ENCODE measurements around the gene FAM171A1. TPM values are rescaled to one million over a fixed set of nuclear protein-coding genes. Genes with fewer than 3 reads are reported as not detected.
A peak's percentile ranks its signal among the peaks of the same experiment; 100 is the strongest.

The FAM171A1 gene
- total RNA-seq, 1 donor from 2014 or later = 113 TPM

GRCh38 chr10:15175587-15175986 lies 195.5 kb downstream of the FAM171A1 start:
- H3K4me3 Mint-ChIP-seq (ENCODE audit: unreplicated experiment) = no peak overlapping the region
- H3K36me3 Mint-ChIP-seq (ENCODE audit: low read depth, unreplicated experiment) = no peaks in the 10 kb centered on the region
- TF ChIP-seq, protein P1, sequence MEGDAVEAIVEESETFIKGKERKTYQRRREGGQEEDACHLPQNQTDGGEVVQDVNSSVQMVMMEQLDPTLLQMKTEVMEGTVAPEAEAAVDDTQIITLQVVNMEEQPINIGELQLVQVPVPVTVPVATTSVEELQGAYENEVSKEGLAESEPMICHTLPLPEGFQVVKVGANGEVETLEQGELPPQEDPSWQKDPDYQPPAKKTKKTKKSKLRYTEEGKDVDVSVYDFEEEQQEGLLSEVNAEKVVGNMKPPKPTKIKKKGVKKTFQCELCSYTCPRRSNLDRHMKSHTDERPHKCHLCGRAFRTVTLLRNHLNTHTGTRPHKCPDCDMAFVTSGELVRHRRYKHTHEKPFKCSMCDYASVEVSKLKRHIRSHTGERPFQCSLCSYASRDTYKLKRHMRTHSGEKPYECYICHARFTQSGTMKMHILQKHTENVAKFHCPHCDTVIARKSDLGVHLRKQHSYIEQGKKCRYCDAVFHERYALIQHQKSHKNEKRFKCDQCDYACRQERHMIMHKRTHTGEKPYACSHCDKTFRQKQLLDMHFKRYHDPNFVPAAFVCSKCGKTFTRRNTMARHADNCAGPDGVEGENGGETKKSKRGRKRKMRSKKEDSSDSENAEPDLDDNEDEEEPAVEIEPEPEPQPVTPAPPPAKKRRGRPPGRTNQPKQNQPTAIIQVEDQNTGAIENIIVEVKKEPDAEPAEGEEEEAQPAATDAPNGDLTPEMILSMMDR (IDR thresholded peaks at IDR 0.05; ENCODE audit: unreplicated experiment) = no peak
- no peak overlapping the region for H3K27ac Mint-ChIP-seq (ENCODE audit: unreplicated experiment)
- no peak for DNase-seq (ENCODE audit: low spot score)
- H3K4me1 Mint-ChIP-seq (ENCODE audit: unreplicated experiment) = no peaks in the 10 kb centered on the region
- H3K27me3 Mint-ChIP-seq (ENCODE audit: unreplicated experiment) = no peaks in the 10 kb centered on the region
- H3K9me3 Mint-ChIP-seq (ENCODE audit: unreplicated experiment) = no peaks in the 10 kb centered on the region

- DNase-seq (ENCODE audit: low spot score) = no peak
- TF ChIP-seq, protein P1 (IDR thresholded peaks at IDR 0.05; ENCODE audit: unreplicated experiment) = no peak
- peaks cover 3% of the 10 kb centered on the region for H3K36me3 Mint-ChIP-seq (ENCODE audit: low read depth, unreplicated experiment)
- H3K9me3 Mint-ChIP-seq (ENCODE audit: unreplicated experiment) = no peaks in the 10 kb centered on the region
- H3K27me3 Mint-ChIP-seq (ENCODE audit: unreplicated experiment) = peaks cover 2% of the 10 kb centered on the region
- no peak overlapping the region for H3K27ac Mint-ChIP-seq (ENCODE audit: unreplicated experiment)
- peaks cover 8% of the 10 kb centered on the region for H3K4me1 Mint-ChIP-seq (ENCODE audit: unreplicated experiment)
- H3K4me3 Mint-ChIP-seq (ENCODE audit: unreplicated experiment) = no peak overlapping the region
Measured at GRCh38 chr10:15172306-15172840, 198.7 kb downstream of the FAM171A1 start.

GRCh38 chr10:15169555-15170401 lies 201.3 kb downstream of the FAM171A1 start:
- H3K36me3 Mint-ChIP-seq (ENCODE audit: low read depth, unreplicated experiment) = peaks cover 3% of the 10 kb centered on the region
- H3K27me3 Mint-ChIP-seq (ENCODE audit: unreplicated experiment) = peaks cover 2% of the 10 kb centered on the region
- TF ChIP-seq, protein P1 (IDR thresholded peaks at IDR 0.05; ENCODE audit: unreplicated experiment) = no peak
- H3K27ac Mint-ChIP-seq (ENCODE audit: unreplicated experiment) = no peak overlapping the region
- no peaks in the 10 kb centered on the region for H3K9me3 Mint-ChIP-seq (ENCODE audit: unreplicated experiment)
- H3K4me3 Mint-ChIP-seq (ENCODE audit: unreplicated experiment) = peak overlapping the region; percentile 84
- DNase-seq (ENCODE audit: low spot score) = no peak
- peaks cover 12% of the 10 kb centered on the region for H3K4me1 Mint-ChIP-seq (ENCODE audit: unreplicated experiment)

- Mint-ChIP-seq H3K27me3 (ENCODE audit: unreplicated experiment) (peaks cover 2% of the 10 kb centered on the region), H3K4me3 (ENCODE audit: unreplicated experiment) (peak overlapping the region; percentile 84), H3K4me1 (ENCODE audit: unreplicated experiment) (peaks cover 12% of the 10 kb centered on the region), H3K27ac (ENCODE audit: unreplicated experiment) (peak overlapping the region; percentile 64), H3K9me3 (ENCODE audit: unreplicated experiment) (no peaks in the 10 kb centered on the region), H3K36me3 (ENCODE audit: low read depth, unreplicated experiment) (peaks cover 3% of the 10 kb centered on the region)
- peak; percentile 98 for DNase-seq (ENCODE audit: low spot score)
- TF ChIP-seq, protein P1 (IDR thresholded peaks at IDR 0.05; ENCODE audit: unreplicated experiment) = no peak
Measured at GRCh38 chr10:15168786-15169554, 202.1 kb downstream of the FAM171A1 start.

Measured in endothelial cell (in vitro differentiated cells).